ENCODE measurements around the gene PKP3.
"Not testable (repeated sequence)": the region's sequence is repeated elsewhere in the genome, so short reads cannot be mapped to it uniquely, and the experiment has no call there.

PKP3 gene

GRCh38 chr11:376531-377173 is 17.4 kb upstream of the PKP3 start:
- DNase-seq (ENCODE audit: low read depth in 2 of 2, low spot score in 1 of 2), result no peak

- DNase-seq (ENCODE audit: low read depth in 2 of 2, low spot score in 1 of 2), result no peak
Measured at GRCh38 chr11:377174-377865, 16.7 kb upstream of the PKP3 start.

GRCh38 chr11:377883-378500 is 16.0 kb upstream of the PKP3 start:
- DNase-seq (ENCODE audit: low read depth in 2 of 2, low spot score in 1 of 2), result no peak

- DNase-seq (ENCODE audit: low read depth in 2 of 2, low spot score in 1 of 2), result no peak
Measured at GRCh38 chr11:379205-380094, 14.6 kb upstream of the PKP3 start.

- DNase-seq (ENCODE audit: low read depth in 2 of 2, low spot score in 1 of 2), result no peak
Measured at GRCh38 chr11:380095-380480, 13.9 kb upstream of the PKP3 start.

- DNase-seq (ENCODE audit: low read depth in 2 of 2, low spot score in 1 of 2), result no peak
Measured at GRCh38 chr11:380491-380890, 13.5 kb upstream of the PKP3 start.

GRCh38 chr11:380996-381395 is 13.0 kb upstream of the PKP3 start:
- DNase-seq (ENCODE audit: low read depth in 2 of 2, low spot score in 1 of 2), result no peak

GRCh38 chr11:381501-382072 is 12.4 kb upstream of the PKP3 start:
- no peak for DNase-seq (ENCODE audit: low read depth in 2 of 2, low spot score in 1 of 2)

- no peak for DNase-seq (ENCODE audit: low read depth in 2 of 2, low spot score in 1 of 2)
Measured at GRCh38 chr11:382081-382629, 11.9 kb upstream of the PKP3 start.

- DNase-seq (ENCODE audit: low read depth in 2 of 2, low spot score in 1 of 2), result no peak
Measured at GRCh38 chr11:383431-383830, 10.6 kb upstream of the PKP3 start.

- DNase-seq (ENCODE audit: low read depth in 2 of 2, low spot score in 1 of 2), result no peak
Measured at GRCh38 chr11:384511-384910, 9.5 kb upstream of the PKP3 start.

GRCh38 chr11:385594-386351 is 8.2 kb upstream of the PKP3 start:
- DNase-seq (ENCODE audit: low read depth in 2 of 2, low spot score in 1 of 2), result no peak

GRCh38 chr11:386483-386882 is 7.5 kb upstream of the PKP3 start:
- DNase-seq (ENCODE audit: low read depth in 2 of 2, low spot score in 1 of 2), result no peak

GRCh38 chr11:387193-387793 is 6.7 kb upstream of the PKP3 start:
- no peak for DNase-seq (ENCODE audit: low read depth in 2 of 2, low spot score in 1 of 2)

- not testable (repeated sequence) for DNase-seq (ENCODE audit: low read depth in 2 of 2, low spot score in 1 of 2)
Measured at GRCh38 chr11:389369-389768, 4.6 kb upstream of the PKP3 start.

- DNase-seq (ENCODE audit: low read depth in 2 of 2, low spot score in 1 of 2), result no peak
Measured at GRCh38 chr11:390175-390574, 3.8 kb upstream of the PKP3 start.

- no peak for DNase-seq (ENCODE audit: low read depth in 2 of 2, low spot score in 1 of 2)
Measured at GRCh38 chr11:391117-392017, 2.6 kb upstream of the PKP3 start.

- DNase-seq (ENCODE audit: low read depth in 2 of 2, low spot score in 1 of 2), result no peak
Measured at GRCh38 chr11:392102-392777, 1.8 kb upstream of the PKP3 start.
